ENCODE data around the gene RPS3.
A peak's percentile ranks its signal among the peaks of the same experiment; 100 is the strongest.

Gene RPS3

GRCh38 chr11:75435571-75435925 lies 36.2 kb downstream of the RPS3 start:
- no peak for DNase-seq (ENCODE audit: low read depth)

GRCh38 chr11:75436806-75437205 lies 37.5 kb downstream of the RPS3 start:
- DNase-seq (ENCODE audit: low read depth): no peak

GRCh38 chr11:75437966-75438659 lies 38.8 kb downstream of the RPS3 start:
- no peak for DNase-seq (ENCODE audit: low read depth)

GRCh38 chr11:75439026-75439425 lies 39.7 kb downstream of the RPS3 start:
- DNase-seq (ENCODE audit: low read depth): no peak

- DNase-seq (ENCODE audit: low read depth): no peak
These were observed 40.3 kb downstream of the RPS3 start for GRCh38 chr11:75439495-75440120.

DNA sequence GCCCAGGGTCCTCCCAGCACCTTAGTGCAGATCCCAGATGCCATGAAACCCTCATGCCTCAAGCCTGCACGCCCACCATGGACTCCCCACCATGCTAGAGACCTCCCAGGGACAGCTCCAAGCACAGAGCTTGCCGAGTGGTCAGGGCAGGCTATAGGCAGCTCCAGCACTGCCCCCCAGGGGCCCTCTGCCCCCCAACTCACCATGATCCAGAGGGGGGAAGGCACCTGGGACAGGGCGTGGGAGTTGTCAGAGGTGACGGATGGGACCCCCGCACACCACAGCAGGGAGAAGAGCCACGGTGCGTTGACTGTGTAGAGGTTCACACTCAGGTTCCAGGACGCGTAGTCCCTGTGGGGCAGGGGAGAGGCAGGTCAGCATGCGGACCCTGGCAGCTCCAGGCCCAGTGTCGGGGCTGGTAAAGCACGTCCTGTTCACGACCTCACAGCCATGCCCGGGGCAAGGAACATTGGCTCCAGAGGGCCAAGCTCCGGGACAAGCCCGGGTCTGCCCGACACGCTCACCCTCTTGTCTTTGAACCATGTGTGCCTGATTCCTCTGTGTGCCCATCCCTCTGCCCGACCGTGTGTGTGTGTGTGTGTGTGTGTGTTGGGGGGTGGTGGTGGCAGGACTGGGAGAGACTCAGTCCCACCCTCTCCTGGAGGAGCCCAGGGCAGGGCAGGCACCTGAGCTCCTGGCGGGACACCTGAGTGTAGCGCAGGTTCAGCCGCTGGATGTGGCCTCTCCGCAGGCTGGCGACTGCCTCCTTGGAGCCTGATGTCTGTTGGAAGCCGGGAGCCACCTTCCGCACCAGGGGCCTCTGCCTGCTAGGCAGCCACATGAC lies 41.9 kb downstream of the RPS3 start:
- no peak for DNase-seq (ENCODE audit: low read depth)

GRCh38 chr11:75441804-75442132 lies 42.5 kb downstream of the RPS3 start:
- DNase-seq (ENCODE audit: low read depth): no peak

GRCh38 chr11:75442161-75442885 lies 43.0 kb downstream of the RPS3 start:
- DNase-seq (ENCODE audit: low read depth): no peak

DNA sequence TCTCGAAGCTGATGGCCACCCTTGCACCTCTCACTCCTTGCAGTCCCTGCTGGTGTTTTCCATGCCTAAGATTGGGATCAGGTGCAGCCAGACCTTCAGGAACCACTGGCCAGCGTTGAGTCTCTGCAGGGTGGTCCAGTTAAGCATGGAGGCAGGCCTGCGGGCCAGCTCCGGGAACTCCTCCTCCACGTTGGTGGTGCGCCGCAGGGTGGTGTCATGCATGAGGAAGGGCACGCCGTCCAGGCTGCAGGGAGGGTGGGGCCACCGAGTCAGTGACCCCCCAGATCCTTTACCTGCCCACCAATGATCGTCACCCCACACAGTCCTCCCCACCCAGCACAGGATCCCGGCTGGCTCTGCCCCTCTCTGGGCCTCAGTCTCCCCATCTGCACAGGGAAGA lies 43.7 kb downstream of the RPS3 start:
- no peak for DNase-seq (ENCODE audit: low read depth)

- peak; percentile 41 for DNase-seq (ENCODE audit: low read depth)
These were observed 46.1 kb downstream of the RPS3 start for GRCh38 chr11:75445315-75445953.

- DNase-seq (ENCODE audit: low read depth): no peak
These were observed 48.1 kb downstream of the RPS3 start for GRCh38 chr11:75447415-75447814.

DNA sequence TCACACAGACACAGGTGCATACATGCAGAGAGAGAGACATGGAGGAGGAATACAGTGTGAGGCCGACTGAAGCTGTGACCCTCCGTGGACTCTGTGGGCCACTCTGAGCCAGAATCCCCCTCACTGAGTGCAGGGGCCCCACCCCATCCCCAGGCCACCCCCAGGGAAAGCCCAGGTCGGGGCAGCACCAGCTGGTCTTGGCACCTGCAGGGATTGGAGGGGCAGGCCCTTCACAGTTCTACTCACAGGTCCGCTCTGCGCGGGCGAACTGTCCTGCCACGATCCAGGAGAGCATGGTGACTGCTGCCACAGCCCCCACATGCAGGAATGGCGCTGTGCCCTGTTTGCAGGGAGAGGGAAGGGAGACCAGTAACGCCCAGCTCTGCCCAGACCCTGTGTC lies 50.0 kb downstream of the RPS3 start:
- DNase-seq (ENCODE audit: low read depth): no peak

DNA sequence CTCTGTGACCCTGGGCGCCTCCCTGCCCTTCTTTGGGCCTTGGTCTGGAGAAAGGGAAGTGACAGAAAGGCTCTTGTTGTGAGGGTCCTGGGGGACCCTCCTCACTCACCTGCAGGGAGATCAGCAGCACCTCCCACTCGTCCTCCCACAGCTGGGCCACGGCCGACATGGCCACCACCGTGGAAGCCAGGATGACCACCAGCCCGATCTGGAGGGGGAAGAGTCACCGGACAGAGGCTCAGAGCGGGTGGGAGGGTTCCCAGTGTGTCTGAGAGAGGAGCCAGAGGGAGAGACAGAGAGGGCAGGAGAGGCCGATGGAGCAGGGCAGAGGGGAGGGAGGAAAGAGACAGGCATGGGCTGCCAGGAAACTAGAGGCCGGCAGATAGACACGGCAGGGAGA lies 50.5 kb downstream of the RPS3 start:
- DNase-seq (ENCODE audit: low read depth): no peak

DNA sequence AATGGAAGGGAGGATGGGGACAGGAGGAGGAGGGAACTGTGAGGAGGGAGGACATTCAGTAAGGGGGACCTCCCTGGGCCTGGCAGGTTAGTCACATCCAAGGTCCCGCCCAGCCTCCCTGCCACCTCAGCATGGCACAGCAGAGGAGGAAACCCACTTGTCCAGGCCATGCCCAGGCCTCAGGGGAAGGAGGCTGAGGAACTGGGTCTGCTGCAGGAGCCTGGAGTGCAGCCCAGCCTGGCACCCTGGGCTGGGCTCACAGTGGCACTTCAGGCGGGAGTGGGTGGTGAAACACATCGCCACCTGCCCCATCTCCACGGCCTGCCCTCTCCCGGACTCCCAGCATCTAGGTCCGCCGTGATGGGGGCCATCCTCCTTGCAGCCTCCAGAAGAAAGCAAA lies 50.9 kb downstream of the RPS3 start:
- no peak for DNase-seq (ENCODE audit: low read depth)

- DNase-seq (ENCODE audit: low read depth): no peak
These were observed 51.8 kb downstream of the RPS3 start for GRCh38 chr11:75450826-75451821.

DNA sequence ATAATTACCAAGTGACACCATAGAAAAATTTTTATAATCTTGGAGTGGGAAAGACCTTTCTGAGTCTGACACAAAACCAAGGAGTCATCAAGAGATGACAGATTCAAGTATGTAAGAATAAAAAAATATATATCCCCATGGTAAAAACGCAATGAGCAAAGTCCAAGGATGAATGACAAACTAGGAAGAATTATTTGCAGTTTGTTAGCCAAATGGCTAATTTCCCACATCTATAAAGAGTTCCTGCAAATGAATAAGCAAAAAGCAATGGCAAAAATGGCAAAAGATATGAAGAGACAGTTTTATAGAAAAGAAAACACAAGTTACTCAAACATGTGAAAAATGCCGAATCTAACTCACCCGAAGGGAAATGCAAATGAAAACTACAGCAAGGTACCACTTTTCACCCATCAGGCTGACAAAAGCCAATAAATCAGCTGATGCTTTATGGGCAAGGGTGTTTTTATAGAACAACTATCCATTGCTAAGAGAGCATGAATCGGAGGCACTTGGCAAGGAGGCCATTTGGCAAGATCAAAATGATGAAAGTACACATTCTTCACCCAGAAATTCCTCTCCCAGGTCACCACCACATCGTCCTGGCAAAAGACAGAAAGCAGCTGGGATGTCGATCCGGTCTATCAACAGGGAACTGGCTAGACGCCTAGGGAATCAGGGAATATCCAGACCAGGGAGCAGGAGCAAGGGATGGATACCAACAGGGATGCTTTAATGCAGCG lies 54.8 kb downstream of the RPS3 start:
- DNase-seq (ENCODE audit: low read depth): no peak

GRCh38 chr11:75454987-75455386 lies 55.7 kb downstream of the RPS3 start:
- no peak for DNase-seq (ENCODE audit: low read depth)
